Neuronal stem cell (in vitro differentiated cells): ENCODE data around the gene BPIFB1.

Experiments used
- DNase-seq: peaks from one replicate; pipeline ENCODE4 v3.0.0-alpha.2; 2013; ENCODE audit warnings: low spot score
- H2AFZ ChIP-seq: one replicate; pipeline ENCODE4 v1.6.1; 2013; ENCODE audit warnings: mild to moderate bottlenecking, low read length, inconsistent platforms
- H2AK5ac ChIP-seq: 2 replicates; pipeline ENCODE4 v1.6.1; 2013; ENCODE audit warnings: low read depth, mild to moderate bottlenecking, inconsistent platforms, low read length, moderate library complexity, mixed read lengths
- H2BK120ac ChIP-seq: 2 replicates; pipeline ENCODE4 v1.6.1; 2013; ENCODE audit warnings: low read depth, mild to moderate bottlenecking, inconsistent platforms, low read length, moderate library complexity, mixed read lengths
- H2BK12ac ChIP-seq: one replicate; pipeline ENCODE4 v1.6.1; 2013; ENCODE audit warnings: low read length, inconsistent platforms
- H2BK15ac ChIP-seq: 2 replicates; pipeline ENCODE4 v1.6.1; 2013; ENCODE audit warnings: mild to moderate bottlenecking, low read length, inconsistent platforms, mixed read lengths
- H2BK5ac ChIP-seq: one replicate; pipeline ENCODE4 v1.6.1; 2013; ENCODE audit warnings: inconsistent platforms, mild to moderate bottlenecking, low read length, moderate library complexity
- H3K14ac ChIP-seq: one replicate; pipeline ENCODE4 v1.6.1; 2013; ENCODE audit warnings: low read length, inconsistent platforms
- H3K18ac ChIP-seq: 2 replicates; pipeline ENCODE4 v1.6.1; 2013; ENCODE audit warnings: low read length, inconsistent platforms
- H3K23ac ChIP-seq: 2 replicates; pipeline ENCODE4 v1.6.1; 2013; ENCODE audit warnings: low read depth, mild to moderate bottlenecking, mixed read lengths, low read length, inconsistent platforms; ENCODE audit not compliant: poor library complexity
- H3K27ac ChIP-seq: replicated peaks from 3 replicates; pipeline ENCODE4 v1.5.1; 2013; ENCODE audit warnings: low read length, inconsistent platforms
- H3K27me3 ChIP-seq, 3 experiments: 2 replicates each; pipeline ENCODE4 v1.6.1; 2013; ENCODE audit warnings: low read length in 3 of 3, mild to moderate bottlenecking in 2 of 3, inconsistent platforms in 1 of 3, low read depth in 1 of 3, mixed read lengths in 1 of 3, moderate library complexity in 1 of 3; ENCODE audit not compliant: control insufficient read depth in 3 of 3, insufficient read depth in 3 of 3
- H3K36me3 ChIP-seq, 2 donors: replicated peaks in 1 of 2; 2 replicates each; pipeline ENCODE4 v1.6.1; 2013; ENCODE audit warnings: low read length in 2 of 2; ENCODE audit not compliant: control insufficient read depth in 2 of 2, insufficient read depth in 2 of 2
- H3K4ac ChIP-seq: 2 replicates; pipeline ENCODE4 v1.6.1; 2013; ENCODE audit warnings: inconsistent platforms, mild to moderate bottlenecking, low read length, moderate library complexity
- H3K4me1 ChIP-seq, 2 donors: 1 replicate in 1 of 2; 2 replicates in 1 of 2; pipeline ENCODE4 v1.6.1; 2013; ENCODE audit warnings: low read length in 2 of 2, low read depth in 1 of 2; ENCODE audit not compliant: control insufficient read depth in 2 of 2, insufficient read depth in 1 of 2
- H3K4me2 ChIP-seq: one replicate; pipeline ENCODE4 v1.6.1; 2013; ENCODE audit warnings: mild to moderate bottlenecking, low read length, inconsistent platforms; ENCODE audit not compliant: insufficient read depth, poor library complexity, severe bottlenecking
- H3K4me3 ChIP-seq, 2 donors: 2 replicates each; pipeline ENCODE4 v1.5.1; 2013; ENCODE audit warnings: low read length in 2 of 2, mild to moderate bottlenecking in 2 of 2, inconsistent platforms in 1 of 2, moderate library complexity in 1 of 2
- H3K79me1 ChIP-seq: one replicate; pipeline ENCODE4 v1.6.1; 2013; ENCODE audit warnings: low read depth, mild to moderate bottlenecking, inconsistent platforms, low read length, moderate library complexity
- H3K9ac ChIP-seq: one replicate; pipeline ENCODE4 v1.6.1; 2013; ENCODE audit warnings: mild to moderate bottlenecking, low read depth, low read length, inconsistent platforms; ENCODE audit not compliant: poor library complexity
- H3K9me3 ChIP-seq, 2 donors: replicated peaks in 1 of 2; 2 replicates each; pipeline versions ENCODE3 to v1.6.1; 2013; ENCODE audit warnings: low read length in 2 of 2, mild to moderate bottlenecking in 2 of 2, inconsistent platforms in 1 of 2, low read depth in 1 of 2, mixed read lengths in 1 of 2, moderate library complexity in 1 of 2; ENCODE audit not compliant: control insufficient read depth in 2 of 2, insufficient read depth in 1 of 2
- H4K8ac ChIP-seq: one replicate; pipeline ENCODE4 v1.6.1; 2013; ENCODE audit warnings: low read depth, mild to moderate bottlenecking, inconsistent platforms, low read length, moderate library complexity
- H4K91ac ChIP-seq: one replicate; pipeline ENCODE4 v1.6.1; 2013; ENCODE audit warnings: low read length, low read depth, mild to moderate bottlenecking, inconsistent platforms; ENCODE audit not compliant: poor library complexity
- WGBS, 2 donors: extraction: QIAGEN DNeasy Blood & Tissue Kit; methylation state at CpG; one replicate each; pipeline ENCODE4 v1.1.7; 2013; ENCODE audit warnings: missing lambda C conversion rate in 2 of 2, mixed read lengths in 1 of 2; ENCODE audit not compliant: insufficient read length in 2 of 2, insufficient replicate concordance in 1 of 2; ENCODE audit errors: extremely low coverage in 2 of 2; 5-methylcytosine and 5-hydroxymethylcytosine counted together

The BPIFB1 gene

GRCh38 chr20:33328157-33329137, 45.4 kb downstream of the BPIFB1 start:
- DNase-seq = no peak
- H3K9me3 ChIP-seq = no peaks in the 10 kb centered on the region
- no peaks in the 10 kb centered on the region for H3K79me1 ChIP-seq
- no peak overlapping the region for H4K8ac ChIP-seq
- H2AFZ ChIP-seq = no peak overlapping the region
- H2BK5ac ChIP-seq = no peak overlapping the region
- no peak overlapping the region for H3K14ac ChIP-seq
- no peak overlapping the region for H3K23ac ChIP-seq
- no CpG with 5 or more reads among the region's 23 CpGs for WGBS, 2 donors
- peak overlapping the region; percentile 17 for H3K18ac ChIP-seq
- no peak overlapping the region for H3K4me3 ChIP-seq
- H3K4ac ChIP-seq = no peak overlapping the region
- H3K9ac ChIP-seq = no peak overlapping the region
- H2BK12ac ChIP-seq = no peak overlapping the region
- H3K27ac ChIP-seq = no peak overlapping the region
- no peaks in the 10 kb centered on the region for H3K36me3 ChIP-seq
- no peak overlapping the region for H2BK15ac ChIP-seq
- peak overlapping the region; percentile 7 for H2AK5ac ChIP-seq
- no peak overlapping the region for H4K91ac ChIP-seq
- H2BK120ac ChIP-seq = no peak overlapping the region
- peaks cover 0 to 35% (median 0%) of the 10 kb centered on the region in 3 experiments for H3K27me3 ChIP-seq
- H3K4me1 ChIP-seq = peaks cover 0 to 13% of the 10 kb centered on the region in 2 donors
- no peak overlapping the region for H3K4me2 ChIP-seq

GRCh38 chr20:33332905-33333456, 50.0 kb downstream of the BPIFB1 start:
- H3K27me3 ChIP-seq = peaks cover 0 to 38% (median 0%) of the 10 kb centered on the region in 3 experiments
- no peak overlapping the region for H2BK15ac ChIP-seq

GRCh38 chr20:33333616-33334015, 50.6 kb downstream of the BPIFB1 start:
- no peak overlapping the region for H3K14ac ChIP-seq
- no peaks in the 10 kb centered on the region for H3K36me3 ChIP-seq
- no CpG with 5 or more reads among the region's 7 CpGs for WGBS, 2 donors
- H2BK12ac ChIP-seq = no peak overlapping the region
- H3K9me3 ChIP-seq = no peaks in the 10 kb centered on the region
- no peak overlapping the region for H3K9ac ChIP-seq
- H3K27me3 ChIP-seq = peaks cover 0 to 32% (median 0%) of the 10 kb centered on the region in 3 experiments
- no peak overlapping the region for H3K18ac ChIP-seq
- H3K4me2 ChIP-seq = no peak overlapping the region
- peaks cover 0 to 14% of the 10 kb centered on the region in 2 donors for H3K4me1 ChIP-seq
- H3K79me1 ChIP-seq = no peaks in the 10 kb centered on the region
- DNase-seq = no peak
- H3K4me3 ChIP-seq = peak overlapping the region in 1 of 2 donors; percentile 13
- no peak overlapping the region for H2BK15ac ChIP-seq
- no peak overlapping the region for H4K8ac ChIP-seq
- H4K91ac ChIP-seq = no peak overlapping the region
- H3K23ac ChIP-seq = no peak overlapping the region
- no peak overlapping the region for H2AFZ ChIP-seq
- no peak overlapping the region for H2BK120ac ChIP-seq
- H3K27ac ChIP-seq = no peak overlapping the region
- no peak overlapping the region for H2BK5ac ChIP-seq
- H3K4ac ChIP-seq = no peak overlapping the region
- H2AK5ac ChIP-seq = no peak overlapping the region

More at GRCh38 chr20:33332905-33333456, 50.0 kb downstream of the BPIFB1 start:
- WGBS, 2 donors = no CpG with 5 or more reads among the region's 20 CpGs
- no peak overlapping the region for H3K9ac ChIP-seq
- H2AK5ac ChIP-seq = no peak overlapping the region
- H3K4ac ChIP-seq = no peak overlapping the region
- DNase-seq = no peak
- H2BK120ac ChIP-seq = no peak overlapping the region
- H3K79me1 ChIP-seq = no peaks in the 10 kb centered on the region
- H3K4me3 ChIP-seq = no peak overlapping the region
- no peak overlapping the region for H3K27ac ChIP-seq
- H3K36me3 ChIP-seq = no peaks in the 10 kb centered on the region
- no peak overlapping the region for H3K23ac ChIP-seq
- H3K4me2 ChIP-seq = no peak overlapping the region
- H2AFZ ChIP-seq = no peak overlapping the region
- H4K91ac ChIP-seq = no peak overlapping the region
- no peak overlapping the region for H3K18ac ChIP-seq
- no peaks in the 10 kb centered on the region for H3K9me3 ChIP-seq
- H2BK12ac ChIP-seq = no peak overlapping the region
- no peak overlapping the region for H4K8ac ChIP-seq
- no peak overlapping the region for H3K14ac ChIP-seq
- no peak overlapping the region for H2BK5ac ChIP-seq
- H3K4me1 ChIP-seq = peaks cover 0 to 14% of the 10 kb centered on the region in 2 donors

GRCh38 chr20:33334111-33334510, 51.1 kb downstream of the BPIFB1 start:
- Histone ChIP-seq H4K91ac (no peak overlapping the region), H2BK5ac (no peak overlapping the region), H3K23ac (no peak overlapping the region), H2BK15ac (no peak overlapping the region), H2BK120ac (no peak overlapping the region), H3K14ac (no peak overlapping the region), H3K18ac (no peak overlapping the region), H3K9ac (no peak overlapping the region), H4K8ac (no peak overlapping the region), H3K36me3 (no peaks in the 10 kb centered on the region), H3K4ac (no peak overlapping the region), H3K4me1 (peaks cover under 1 to 11% of the 10 kb centered on the region in 2 donors), H3K9me3 (no peaks in the 10 kb centered on the region), H2AFZ (no peak overlapping the region), H3K4me3 (peak overlapping the region in 1 of 2 donors; percentile 13), H2BK12ac (no peak overlapping the region), H3K79me1 (no peaks in the 10 kb centered on the region), H3K4me2 (no peak overlapping the region), H2AK5ac (no peak overlapping the region), H3K27me3 (peaks cover 0 to 27% (median 0%) of the 10 kb centered on the region in 3 experiments), H3K27ac (no peak overlapping the region)
- no peak for DNase-seq
- 100% methylated on average over 1 to 3 of the region's 3 CpGs for WGBS, 2 donors
